Neural cell (in vitro differentiated cells): ENCODE results near the gene B3GALT5. TPM values are rescaled to one million over a fixed set of nuclear protein-coding genes. Genes with fewer than 3 reads are reported as not detected.

ENCODE experiments used
- H2AFZ ChIP-seq: fragments of 200-600, 300-800 bp; sonication (generic), shearing (Covaris generic); 2 replicates; pipeline ENCODE4 v1.6.0; 2014; ENCODE audit warnings: low read depth, mild to moderate bottlenecking, antibody characterized with exemption, low read length, moderate library complexity
- H3F3A ChIP-seq: fragments of 200-600 bp; shearing (Covaris generic); 2 replicates; pipeline ENCODE4 v1.6.1; 2016; ENCODE audit warnings: mild to moderate bottlenecking, moderate library complexity, mixed read lengths, antibody characterized with exemption, low read length; ENCODE audit not compliant: insufficient read depth, poor library complexity, severe bottlenecking
- H3K27ac ChIP-seq: fragments of 200-600, 300-800 bp; sonication (generic), shearing (Covaris generic); 2 replicates; pipeline ENCODE4 v1.5.1; 2014; ENCODE audit warnings: mild to moderate bottlenecking, low read length, moderate library complexity
- H3K27me3 ChIP-seq: fragments of 300-800, 200-600 bp; sonication (generic), shearing (Covaris generic); 2 replicates; pipeline ENCODE4 v1.6.0; 2014; ENCODE audit warnings: mild to moderate bottlenecking, low read depth, low read length, moderate library complexity; ENCODE audit not compliant: insufficient read depth
- H3K36me3 ChIP-seq: fragments of 300-800, 200-600 bp; sonication (generic), shearing (Covaris generic); 2 replicates; pipeline ENCODE4 v1.5.1; 2014; ENCODE audit warnings: mild to moderate bottlenecking, antibody characterized with exemption, low read length, moderate library complexity; ENCODE audit not compliant: insufficient read depth
- H3K4me2 ChIP-seq: fragments of 300-800, 200-600 bp; sonication (generic), shearing (Covaris generic); 2 replicates; pipeline ENCODE4 v1.6.0; 2014; ENCODE audit warnings: mild to moderate bottlenecking, low read length
- H3K4me3 ChIP-seq: fragments of 300-800, 200-600 bp; sonication (generic), shearing (Covaris generic); 2 replicates; pipeline ENCODE4 v1.5.1; 2014; ENCODE audit warnings: mild to moderate bottlenecking, low read length, moderate library complexity
- H3K79me2 ChIP-seq: fragments of 200-600 bp; shearing (Covaris generic); replicated peaks from 2 replicates; pipeline ENCODE4 v1.6.0; 2014; ENCODE audit warnings: mild to moderate bottlenecking, low read length, moderate library complexity; ENCODE audit not compliant: insufficient read depth
- H3K9ac ChIP-seq: fragments of 300-800, 200-600 bp; sonication (generic), shearing (Covaris generic); 2 replicates; pipeline ENCODE4 v1.6.1; 2016; ENCODE audit warnings: mild to moderate bottlenecking, low read length, mixed read lengths
- H3K9me2 ChIP-seq: fragments of 200-600 bp; shearing (Covaris generic); 2 replicates; pipeline ENCODE4 v1.6.1; 2016; ENCODE audit warnings: mild to moderate bottlenecking, low read length, mixed read lengths; ENCODE audit not compliant: insufficient read depth
- H3K9me3 ChIP-seq: fragments of 200-600, 300-800 bp; sonication (generic), shearing (Covaris generic); 2 replicates; pipeline ENCODE4 v1.6.1; 2016; ENCODE audit warnings: mild to moderate bottlenecking, mixed run types, low read length, moderate library complexity, mixed read lengths
- H4K20me1 ChIP-seq: fragments of 200-600 bp; shearing (Covaris generic); 2 replicates; pipeline ENCODE4 v1.6.1; 2016; ENCODE audit warnings: mild to moderate bottlenecking, mixed run types; ENCODE audit not compliant: insufficient read depth
- CTCF ChIP-seq: fragments of 450-650 bp; IDR thresholded peaks from 2 replicates; pipeline ENCODE4 v1.5.1; 2014; ENCODE audit warnings: antibody characterized with exemption, mild to moderate bottlenecking, moderate library complexity; ENCODE audit not compliant: poor library complexity, severe bottlenecking
- EP300 ChIP-seq: fragments of 450-650 bp; conservative IDR thresholded peaks from 2 replicates; pipeline ENCODE4 v1.6.1; 2014; ENCODE audit warnings: antibody characterized with exemption, mild to moderate bottlenecking, moderate library complexity; ENCODE audit not compliant: poor library complexity, severe bottlenecking
- EZH2 ChIP-seq: fragments of 200-600, 300-800 bp; shearing (Covaris generic), sonication (generic); IDR thresholded peaks from 2 replicates; pipeline ENCODE4 v1.6.1; 2014; ENCODE audit warnings: antibody characterized with exemption, low read length, borderline replicate concordance, mild to moderate bottlenecking; ENCODE audit not compliant: insufficient read depth, poor library complexity, severe bottlenecking
- MXI1 ChIP-seq: fragments of 450-650 bp; conservative IDR thresholded peaks from 2 replicates; pipeline ENCODE4 v1.6.1; 2014; ENCODE audit warnings: antibody characterized with exemption, mild to moderate bottlenecking; ENCODE audit not compliant: poor library complexity, severe bottlenecking
- POLR2AphosphoS5 ChIP-seq: IDR thresholded peaks from 2 replicates; pipeline ENCODE4 v1.6.1; 2012
- RAD21 ChIP-seq: fragments of 450-650 bp; conservative IDR thresholded peaks from 2 replicates; pipeline ENCODE4 v1.6.1; 2014; ENCODE audit warnings: antibody characterized with exemption, mild to moderate bottlenecking, moderate library complexity
- SMC3 ChIP-seq: fragments of 450-650 bp; conservative IDR thresholded peaks from 2 replicates; pipeline ENCODE4 v1.6.1; 2014; ENCODE audit warnings: antibody characterized with exemption, mild to moderate bottlenecking, moderate library complexity; ENCODE audit not compliant: poor library complexity
- TAF1 ChIP-seq: IDR thresholded peaks from 2 replicates; pipeline ENCODE4 v1.6.1; 2012; ENCODE audit warnings: low read depth
- polyA plus RNA-seq: library from polyadenylated mRNA; depleted of rRNA; stranded (reverse); fragments of >200 nt; gene quantifications from 2 replicates; pipeline ENCODE4 v1.2.3, GENCODE V29; 2014
- TF ChIP-seq, protein P1 (sequence below): IDR thresholded peaks from 2 replicates; pipeline ENCODE4 v1.6.1; 2012; ENCODE audit warnings: borderline replicate concordance

The B3GALT5 gene
- polyA plus RNA-seq, 1 donor from 2014 or later: 0.50 TPM

GRCh38 chr21:39575775-39576174 is 37.0 kb upstream of the B3GALT5 start:
- Histone ChIP-seq H2AFZ (no peak overlapping the region), H3K4me2 (no peak overlapping the region), H3K27me3 (no peaks in the 10 kb centered on the region), H3F3A (no peaks in the 10 kb centered on the region), H3K79me2 (no peaks in the 10 kb centered on the region), H3K36me3 (no peaks in the 10 kb centered on the region), H3K27ac (no peak overlapping the region), H3K4me3 (no peak overlapping the region), H4K20me1 (no peaks in the 10 kb centered on the region), H3K9me3 (no peaks in the 10 kb centered on the region), H3K9ac (no peak overlapping the region), H3K9me2 (no peaks in the 10 kb centered on the region)
- TF ChIP-seq MXI1 (no peak), POLR2AphosphoS5 (no peak), TAF1 (no peak), RAD21 (no peak), EP300 (no peak), EZH2 (no peak), CTCF (no peak), SMC3 (no peak)
- TF ChIP-seq, protein P1, sequence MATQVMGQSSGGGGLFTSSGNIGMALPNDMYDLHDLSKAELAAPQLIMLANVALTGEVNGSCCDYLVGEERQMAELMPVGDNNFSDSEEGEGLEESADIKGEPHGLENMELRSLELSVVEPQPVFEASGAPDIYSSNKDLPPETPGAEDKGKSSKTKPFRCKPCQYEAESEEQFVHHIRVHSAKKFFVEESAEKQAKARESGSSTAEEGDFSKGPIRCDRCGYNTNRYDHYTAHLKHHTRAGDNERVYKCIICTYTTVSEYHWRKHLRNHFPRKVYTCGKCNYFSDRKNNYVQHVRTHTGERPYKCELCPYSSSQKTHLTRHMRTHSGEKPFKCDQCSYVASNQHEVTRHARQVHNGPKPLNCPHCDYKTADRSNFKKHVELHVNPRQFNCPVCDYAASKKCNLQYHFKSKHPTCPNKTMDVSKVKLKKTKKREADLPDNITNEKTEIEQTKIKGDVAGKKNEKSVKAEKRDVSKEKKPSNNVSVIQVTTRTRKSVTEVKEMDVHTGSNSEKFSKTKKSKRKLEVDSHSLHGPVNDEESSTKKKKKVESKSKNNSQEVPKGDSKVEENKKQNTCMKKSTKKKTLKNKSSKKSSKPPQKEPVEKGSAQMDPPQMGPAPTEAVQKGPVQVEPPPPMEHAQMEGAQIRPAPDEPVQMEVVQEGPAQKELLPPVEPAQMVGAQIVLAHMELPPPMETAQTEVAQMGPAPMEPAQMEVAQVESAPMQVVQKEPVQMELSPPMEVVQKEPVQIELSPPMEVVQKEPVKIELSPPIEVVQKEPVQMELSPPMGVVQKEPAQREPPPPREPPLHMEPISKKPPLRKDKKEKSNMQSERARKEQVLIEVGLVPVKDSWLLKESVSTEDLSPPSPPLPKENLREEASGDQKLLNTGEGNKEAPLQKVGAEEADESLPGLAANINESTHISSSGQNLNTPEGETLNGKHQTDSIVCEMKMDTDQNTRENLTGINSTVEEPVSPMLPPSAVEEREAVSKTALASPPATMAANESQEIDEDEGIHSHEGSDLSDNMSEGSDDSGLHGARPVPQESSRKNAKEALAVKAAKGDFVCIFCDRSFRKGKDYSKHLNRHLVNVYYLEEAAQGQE: no peak

DNA sequence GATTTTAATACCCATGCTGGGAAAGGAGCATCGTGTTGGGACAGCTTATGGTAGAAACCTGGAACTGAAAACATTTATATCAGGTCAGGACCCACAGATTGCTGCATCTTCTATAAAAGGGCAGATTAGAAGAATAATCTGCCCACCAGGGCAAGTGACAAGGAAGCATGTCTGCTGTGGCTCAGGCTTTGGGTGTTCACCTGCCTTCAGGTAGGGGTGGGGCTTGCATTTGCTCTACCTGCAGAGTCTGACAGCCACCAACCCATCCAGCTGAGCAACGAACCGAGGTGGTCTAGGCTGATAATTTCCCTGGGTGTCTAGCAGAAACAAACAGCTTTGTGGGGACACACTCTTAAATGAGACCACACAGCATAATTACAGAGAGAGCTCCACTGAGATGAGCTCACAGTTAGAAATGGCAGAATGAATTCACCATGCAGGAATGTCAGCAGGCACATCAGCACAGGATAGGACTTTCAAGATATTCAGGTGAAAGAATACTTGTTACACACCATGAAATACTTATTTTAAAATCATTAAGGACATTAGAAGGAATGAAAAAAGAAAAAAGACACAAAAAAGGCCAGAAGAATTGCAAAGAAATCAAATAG is 36.1 kb upstream of the B3GALT5 start:
- no peak overlapping the region for H3K4me2 ChIP-seq
- H3K9ac ChIP-seq: no peak overlapping the region
- H3K9me3 ChIP-seq: no peaks in the 10 kb centered on the region
- H2AFZ ChIP-seq: no peak overlapping the region
- TF ChIP-seq EZH2 (no peak), TAF1 (no peak), EP300 (no peak), POLR2AphosphoS5 (no peak), CTCF (no peak), RAD21 (no peak), SMC3 (no peak), MXI1 (no peak)
- TF ChIP-seq, protein P1: no peak
- no peaks in the 10 kb centered on the region for H3K27me3 ChIP-seq
- H3K9me2 ChIP-seq: no peaks in the 10 kb centered on the region
- H3K27ac ChIP-seq: no peak overlapping the region
- H3K4me3 ChIP-seq: no peak overlapping the region
- no peaks in the 10 kb centered on the region for H3K79me2 ChIP-seq
- H3K36me3 ChIP-seq: no peaks in the 10 kb centered on the region
- no peaks in the 10 kb centered on the region for H4K20me1 ChIP-seq
- H3F3A ChIP-seq: no peaks in the 10 kb centered on the region
